Ovary (tissue), 3 donors: ENCODE results near the gene YIPF2.

Source experiments
- CTCF ChIP-seq, 3 donors: fragments of 450-650 bp in 2 of 3; fragments of 200-600 bp in 1 of 3; IDR thresholded peaks; one replicate each; pipeline versions ENCODE4 v1.5.1 to v1.8.0; 2016 to 2022; ENCODE audit warnings: antibody characterized with exemption in 3 of 3, mild to moderate bottlenecking in 1 of 3
- EP300 ChIP-seq: sonication (generic); formaldehyde crosslinking; IDR thresholded peaks from one replicate; pipeline ENCODE4 v1.6.1; 2017; ENCODE audit warnings: antibody characterized with exemption
- donor health status: DM: no; HTN: no; CAD: no.

- TF ChIP-seq EP300 = no peak
- TF ChIP-seq CTCF (IDR thresholded peaks at IDR 0.05) = no peak
Measured at GRCh38 chr19:10924597-10924996, 3.8 kb downstream of the YIPF2 start.
